Right lobe of liver (tissue), 6 donors: ENCODE measurements around the gene PIK3R4. TPM values are rescaled to one million over a fixed set of nuclear protein-coding genes. Genes with fewer than 3 reads are reported as not detected.

Experiments used
- ATAC-seq, 4 donors: fragments of 200-7000 bp; cut with Tn5 transposase; one replicate each; pipeline ENCODE4 v1.9.1; 2020; ENCODE audit warnings: mild to moderate bottlenecking in 4 of 4, moderate library complexity in 4 of 4
- DNase-seq, 3 donors: peaks; one replicate each; pipeline ENCODE4 v3.0.0-alpha.2; 2020
- H3K27ac ChIP-seq, 3 donors: fragments of 200-600 bp; one replicate each; pipeline ENCODE4 v1.8.0; 2022
- H3K27me3 ChIP-seq, 2 donors: fragments of 200-600 bp; one replicate each; pipeline ENCODE4 v1.8.0; 2022
- H3K36me3 ChIP-seq, 4 donors: fragments of 200-600 bp; sonication (generic) in 1 of 4; one replicate each; pipeline versions ENCODE4 v1.5.1 to v1.8.0; 2017 to 2022; ENCODE audit warnings: control low read depth in 1 of 4
- H3K4me1 ChIP-seq, 4 donors: fragments of 200-600 bp; sonication (generic) in 1 of 4; one replicate each; pipeline versions ENCODE4 v1.5.1 to v1.8.0; 2017 to 2022; ENCODE audit warnings: control low read depth in 1 of 4
- H3K4me3 ChIP-seq, 3 donors: fragments of 200-600 bp; one replicate each; pipeline ENCODE4 v1.8.0; 2022
- H3K9me3 ChIP-seq, 4 donors: fragments of 200-600 bp; sonication (generic) in 1 of 4; one replicate each; pipeline versions ENCODE4 v1.5.1 to v1.8.0; 2017 to 2022; ENCODE audit warnings: control low read depth in 1 of 4
- CTCF ChIP-seq, 4 donors: fragments of 200-600 bp in 3 of 4; fragments of 450-650 bp in 1 of 4; IDR thresholded peaks; one replicate each; pipeline versions ENCODE4 v1.5.1 to v1.8.0; 2016 to 2022; ENCODE audit warnings: antibody characterized with exemption in 4 of 4, mild to moderate bottlenecking in 2 of 4
- POLR2A ChIP-seq: fragments of 450-650 bp; IDR thresholded peaks from one replicate; pipeline ENCODE4 v1.6.1; 2017; ENCODE audit warnings: antibody characterized with exemption, mild to moderate bottlenecking
- WGBS: methylation state at CpG from one replicate; pipeline ENCODE4 v1.1.6; 2018; ENCODE audit warnings: low coverage, low lambda C conversion rate; ENCODE audit not compliant: insufficient coverage; ENCODE audit errors: missing lambda C conversion rate; 5-methylcytosine and 5-hydroxymethylcytosine counted together
- intact Hi-C, 2 donors: fragments of 100-400 bp; cut with DNase I; formaldehyde crosslinking; loops; one replicate each; pipeline versions ENCODE4 v1.11.2 to v1.14.1; 2022
- total RNA-seq, 6 experiments: library from RNA; depleted of rRNA in 2 of 6; stranded (reverse); fragments of >200 nt in 2 of 6; fragmentation: NEBNext Ultra II Directional in 3 of 6; extraction: Animal tissue kit (Norgen Biotek cat#: 25700) in 3 of 6; gene quantifications; one replicate each; pipeline versions ENCODE4 v1.1.0 to v1.2.4, GENCODE V29; 2016 to 2023
- donor health status: DM: no; HTN: yes; CAD: no.
- donor health status: DM: no; HTN: no; CAD: no.
- donor health status: DM: no; HTN: no; CAD: no.
- donor health status: DM: no; HTN: yes; CAD: no.
- donor health status: DM: no; HTN: yes; CAD: no.

PIK3R4 gene
- total RNA-seq, 6 experiments from 2014 or later = 15.3 to 35.3 (median 24.1) TPM

- ATAC-seq = peak; percentile 71 to 88 (median 84)
- peak overlapping the region; percentile 52 to 88 (median 71) for H3K27ac ChIP-seq
Measured at GRCh38 chr3:130733236-130733875, 13.3 kb downstream of the PIK3R4 start.

GRCh38 chr3:130732501-130732900, 14.1 kb downstream of the PIK3R4 start:
- H3K4me1 ChIP-seq = peaks cover 0 to 56% (median 9%) of the 10 kb centered on the region in 4 donors
- peak overlapping the region in 2 of 3 donors; percentile 7 to 41 for H3K4me3 ChIP-seq
- no peaks in the 10 kb centered on the region for H3K36me3 ChIP-seq
- H3K27ac ChIP-seq = peak overlapping the region; percentile 52 to 88 (median 71)
- no peaks in the 10 kb centered on the region for H3K9me3 ChIP-seq
- DNase-seq (no peak), ATAC-seq (no peak)
- intact Hi-C loops = no loop called here
- 16% methylated on average over 2 of the region's 2 CpGs for WGBS
- H3K27me3 ChIP-seq = no peaks in the 10 kb centered on the region
- TF ChIP-seq POLR2A = no peak
- TF ChIP-seq CTCF (IDR thresholded peaks at IDR 0.05) = no peak

More at GRCh38 chr3:130733236-130733875, 13.3 kb downstream of the PIK3R4 start:
- Histone ChIP-seq H3K36me3 (no peaks in the 10 kb centered on the region), H3K4me3 (peak overlapping the region in 2 of 3 donors; percentile 7 to 41), H3K4me1 (peaks cover 0 to 50% (median 7%) of the 10 kb centered on the region in 4 donors), H3K9me3 (no peaks in the 10 kb centered on the region), H3K27me3 (no peaks in the 10 kb centered on the region)
- DNase-seq = peak in 1 of 3 donors; percentile 63
- intact Hi-C loops = no loop called here
- 19% methylated on average over 8 of the region's 8 CpGs for WGBS
- TF ChIP-seq CTCF (IDR thresholded peaks at IDR 0.05) = no peak
- TF ChIP-seq POLR2A = no peak

GRCh38 chr3:130731817-130732216, 14.8 kb downstream of the PIK3R4 start:
- H3K27me3 ChIP-seq = no peaks in the 10 kb centered on the region
- DNase-seq (no peak), ATAC-seq (no peak)
- H3K4me3 ChIP-seq = no peak overlapping the region
- TF ChIP-seq POLR2A = no peak
- no peak for TF ChIP-seq CTCF (IDR thresholded peaks at IDR 0.05)
- peaks cover 0 to 58% (median 9%) of the 10 kb centered on the region in 4 donors for H3K4me1 ChIP-seq
- H3K36me3 ChIP-seq = no peaks in the 10 kb centered on the region
- peak overlapping the region in 2 of 3 donors; percentile 71 to 88 for H3K27ac ChIP-seq
- intact Hi-C loops = no loop called here
- H3K9me3 ChIP-seq = no peaks in the 10 kb centered on the region
- WGBS = 94% methylated on average over 6 of the region's 6 CpGs

GRCh38 chr3:130729154-130729553, 17.5 kb downstream of the PIK3R4 start:
- H3K27ac ChIP-seq = peak overlapping the region in 2 of 3 donors; percentile 17 to 69
- no peak overlapping the region for H3K4me3 ChIP-seq
- no peaks in the 10 kb centered on the region for H3K9me3 ChIP-seq
- WGBS = 21% methylated on average over 2 of the region's 2 CpGs
- DNase-seq (no peak), ATAC-seq (peak; percentile 59 to 73 (median 64))
- peaks cover 0 to 53% (median 7%) of the 10 kb centered on the region in 4 donors for H3K4me1 ChIP-seq
- TF ChIP-seq POLR2A = no peak
- TF ChIP-seq CTCF (IDR thresholded peaks at IDR 0.05) = peak in 2 of 4 donors; percentile 16 to 25
- no peaks in the 10 kb centered on the region for H3K27me3 ChIP-seq
- no peaks in the 10 kb centered on the region for H3K36me3 ChIP-seq
- intact Hi-C loops = no loop called here
